NCI-H187 treated with DMSO at 0.1 percent for 48 hours (cell line): ENCODE results near the gene NTN1.

Source experiments
- DNase-seq: peaks from one replicate; lab custom pipeline; 2025; lab: John Stamatoyannopoulos, UW

Gene NTN1

DNA sequence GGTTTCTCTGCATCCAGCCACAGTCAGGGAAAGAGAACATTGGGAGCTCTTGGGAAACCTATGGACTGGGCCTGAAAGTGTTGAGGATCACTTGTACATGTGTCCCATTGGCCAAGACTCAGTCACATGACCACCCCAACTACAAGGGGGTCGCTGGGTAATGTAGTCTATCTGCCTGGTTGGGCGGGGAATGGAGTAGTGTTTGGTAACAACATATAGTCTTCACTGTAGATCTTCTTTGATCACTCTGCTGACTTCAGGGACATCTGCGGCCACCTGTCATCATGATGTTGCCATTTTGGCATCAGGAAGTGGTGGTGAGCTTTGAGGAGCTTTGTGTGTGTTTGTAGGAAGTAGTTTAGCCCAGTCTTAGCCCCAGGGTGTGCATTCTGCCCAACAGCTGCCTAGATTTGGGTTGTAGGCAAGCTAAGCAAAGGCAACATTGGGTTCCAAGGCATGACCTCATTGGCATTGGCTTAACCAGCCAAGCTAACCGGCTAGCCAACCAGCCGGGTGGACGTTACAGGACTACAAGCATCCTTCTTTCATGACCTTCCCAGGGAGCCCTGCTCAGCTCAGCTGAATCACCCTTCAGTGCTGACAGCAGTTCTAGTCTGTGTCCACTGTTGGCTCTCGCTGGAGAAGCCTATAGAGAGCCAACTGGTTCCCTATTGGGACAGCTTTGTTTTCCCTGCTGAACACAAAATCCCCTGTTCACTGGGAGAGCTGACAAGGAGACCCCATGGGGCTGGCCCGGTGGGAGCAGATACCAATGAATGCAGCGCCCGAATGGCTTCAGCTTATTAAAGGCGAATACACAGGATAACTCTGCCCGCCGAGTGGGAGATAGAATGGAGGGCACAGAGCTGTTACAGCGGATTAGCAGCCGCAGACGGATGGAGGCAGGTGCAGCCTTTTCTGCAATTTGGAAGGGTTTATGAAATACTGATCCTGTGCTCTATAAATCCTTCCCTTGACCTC is 178.6 kb downstream of the NTN1 start:
- no peak for DNase-seq

GRCh38 chr17:9200699-9201359 is 179.5 kb downstream of the NTN1 start:
- no peak for DNase-seq

DNA sequence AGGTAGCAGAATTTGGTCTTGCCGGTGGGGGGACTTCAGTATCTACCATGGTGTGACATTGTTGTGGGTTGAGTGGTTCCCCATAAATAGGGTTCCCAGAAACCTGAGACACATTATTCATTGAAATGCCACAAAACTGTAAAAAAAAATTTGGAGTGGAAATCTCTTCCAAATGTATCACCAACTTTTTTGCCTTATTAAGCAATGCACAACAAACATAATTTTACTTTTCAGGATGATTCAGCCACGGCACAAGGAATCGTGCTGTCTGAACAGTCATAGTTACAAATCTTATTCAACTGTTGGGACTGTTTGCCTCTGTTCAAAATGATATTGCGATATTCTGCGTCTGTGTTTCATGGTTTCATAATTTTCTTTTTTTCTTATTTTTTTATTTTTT is 181.2 kb downstream of the NTN1 start:
- DNase-seq, result no peak

DNA sequence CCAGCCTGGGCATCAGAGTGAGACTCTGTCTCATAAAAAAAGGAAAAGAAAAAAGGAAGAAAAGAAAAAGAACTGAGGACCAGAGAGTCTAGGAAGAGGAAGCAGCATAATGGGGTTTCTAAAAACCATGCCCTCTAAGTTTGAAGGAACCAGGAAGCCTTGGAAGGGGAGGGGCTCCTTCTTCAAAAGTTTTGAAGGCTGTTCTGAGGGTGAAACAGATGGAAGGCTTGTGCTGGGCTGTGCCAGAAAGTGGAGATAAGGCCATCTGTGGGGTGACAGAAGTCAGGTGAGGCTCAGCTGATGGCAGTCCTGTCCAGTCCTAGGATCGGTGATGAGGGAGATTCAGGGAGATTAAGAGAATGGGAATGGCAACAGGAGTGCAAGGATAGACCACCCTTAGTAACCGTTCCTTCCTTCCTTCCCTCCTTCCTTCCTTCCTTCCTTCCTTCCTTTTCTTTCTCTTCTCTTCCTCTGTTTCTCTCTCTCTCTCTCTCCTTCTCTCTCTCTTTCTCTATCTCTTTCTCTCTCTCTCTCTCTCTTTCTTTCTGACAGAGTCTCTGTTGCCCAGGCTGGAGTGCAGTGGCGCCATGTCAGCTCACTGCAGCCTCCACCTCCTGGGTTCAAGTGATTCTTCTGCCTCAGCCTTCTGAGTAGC is 182.6 kb downstream of the NTN1 start:
- no peak for DNase-seq

DNA sequence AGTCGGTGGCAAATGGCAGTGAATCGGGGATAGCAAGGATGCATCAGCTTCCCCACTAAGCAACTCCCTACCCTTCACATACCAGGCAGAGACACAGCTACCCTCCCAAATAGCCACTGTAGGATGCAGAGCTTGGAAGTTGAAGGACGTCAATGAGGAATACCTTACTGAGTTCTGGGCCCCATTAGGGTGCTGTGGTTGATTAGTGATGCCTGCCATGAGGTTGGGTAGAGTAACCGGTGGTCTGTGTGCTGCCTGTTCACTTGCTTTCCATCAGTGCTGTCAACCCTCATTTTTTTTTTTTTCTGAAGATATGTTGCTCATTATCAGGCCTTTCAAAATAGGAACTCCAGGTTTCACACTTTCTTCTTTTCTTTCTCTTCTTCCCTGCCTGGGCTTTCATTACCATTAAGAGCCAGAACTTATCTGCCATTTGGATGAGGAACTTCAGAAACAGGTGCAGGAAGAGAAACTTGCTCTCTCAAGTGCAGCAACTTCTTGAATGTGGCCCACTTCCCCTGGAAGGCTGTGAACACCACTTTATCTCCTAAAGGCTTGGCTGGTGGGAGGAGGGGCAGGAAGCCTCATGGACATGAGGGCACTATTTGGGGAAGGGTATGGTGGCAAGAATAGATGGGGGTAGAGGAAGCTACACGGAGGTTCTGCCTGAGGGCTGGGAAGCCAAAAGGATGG is 183.5 kb downstream of the NTN1 start:
- no peak for DNase-seq

GRCh38 chr17:9205520-9206409 is 184.5 kb downstream of the NTN1 start:
- DNase-seq, result no peak

- no peak for DNase-seq
These were observed 185.0 kb downstream of the NTN1 start for GRCh38 chr17:9206410-9206703.

DNA sequence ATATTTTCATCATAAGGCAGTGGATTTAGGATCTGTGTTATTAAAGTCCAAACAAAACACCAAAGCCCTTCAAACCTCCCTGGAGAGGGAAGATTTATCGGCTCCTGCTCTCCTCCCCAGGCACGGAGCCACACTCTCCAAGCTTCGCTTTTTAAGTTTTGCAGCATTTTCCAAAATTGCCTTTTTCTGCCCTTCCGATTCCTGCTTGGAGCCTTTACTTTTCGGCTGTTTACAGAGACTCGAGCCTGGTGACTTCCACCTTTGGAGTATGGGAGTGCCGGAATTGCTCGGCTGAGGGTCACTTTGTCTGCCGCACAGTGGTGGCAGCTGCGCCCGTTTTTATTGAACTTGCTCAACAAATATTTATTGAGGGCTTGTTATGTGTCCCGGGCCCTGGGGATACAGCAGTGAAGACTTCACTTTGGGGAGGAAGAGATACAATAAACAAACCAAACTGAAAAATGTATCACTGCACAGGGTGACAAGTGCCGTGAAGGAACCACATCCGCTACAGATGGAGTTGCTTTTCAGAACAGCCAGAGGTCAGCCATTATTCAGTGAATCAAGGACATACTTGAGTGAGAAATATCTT is 185.5 kb downstream of the NTN1 start:
- DNase-seq, result no peak

DNA sequence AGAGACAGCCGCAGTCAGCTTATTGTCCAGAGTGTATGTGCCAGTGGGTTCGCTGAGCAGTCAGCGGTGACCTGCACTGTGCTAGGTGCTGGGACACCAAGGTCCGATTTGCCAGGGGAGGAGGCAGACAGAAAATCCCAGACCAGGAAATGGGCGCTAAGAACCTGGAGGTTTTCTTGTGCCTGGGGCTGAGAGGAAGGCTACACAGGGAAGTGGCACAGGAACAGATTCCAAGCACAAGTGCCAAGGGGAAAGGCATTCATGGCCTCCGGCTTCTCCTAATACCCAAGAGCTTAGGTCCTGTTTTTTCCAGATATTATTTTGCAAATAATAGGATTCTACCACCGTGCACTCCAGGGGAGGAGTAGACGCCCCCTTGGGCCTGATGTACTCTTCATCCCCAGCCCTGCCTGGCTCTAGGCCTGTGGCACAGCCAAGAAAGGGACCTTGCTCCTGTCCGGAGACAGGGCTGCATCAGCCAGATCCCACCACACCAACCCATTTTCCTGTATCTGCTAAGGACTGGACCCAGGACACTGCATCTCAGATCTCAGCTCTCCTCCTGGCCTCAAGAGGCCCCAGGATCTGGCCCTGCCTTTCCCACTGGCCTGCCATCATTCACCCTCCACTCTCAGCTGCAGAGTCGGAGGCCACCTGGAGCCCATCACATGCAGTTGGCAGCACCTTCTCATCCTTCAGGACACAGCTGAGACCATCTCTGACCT is 187.2 kb downstream of the NTN1 start:
- no peak for DNase-seq

DNA sequence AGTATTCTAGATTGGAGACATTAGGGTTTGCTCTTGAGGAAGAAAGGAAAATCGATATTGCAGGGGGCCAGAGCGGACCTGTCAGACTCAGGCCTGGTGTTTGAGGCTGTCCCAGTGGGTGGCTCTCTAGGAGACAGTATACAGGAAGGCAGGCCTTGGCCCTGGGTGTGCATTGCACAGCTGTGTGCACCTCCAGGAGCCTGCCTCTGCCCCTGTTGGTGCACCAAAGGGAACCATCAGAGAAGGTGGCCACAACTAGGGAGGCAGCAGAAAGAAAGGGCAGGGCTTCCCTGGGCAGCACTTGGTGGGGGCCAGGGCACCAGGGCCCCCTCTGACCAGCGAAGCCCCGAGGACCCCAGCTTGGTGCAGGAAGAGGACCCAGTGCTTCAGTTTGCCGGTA is 188.0 kb downstream of the NTN1 start:
- no peak for DNase-seq

- DNase-seq, result no peak
These were observed 188.6 kb downstream of the NTN1 start for GRCh38 chr17:9209781-9210370.

DNA sequence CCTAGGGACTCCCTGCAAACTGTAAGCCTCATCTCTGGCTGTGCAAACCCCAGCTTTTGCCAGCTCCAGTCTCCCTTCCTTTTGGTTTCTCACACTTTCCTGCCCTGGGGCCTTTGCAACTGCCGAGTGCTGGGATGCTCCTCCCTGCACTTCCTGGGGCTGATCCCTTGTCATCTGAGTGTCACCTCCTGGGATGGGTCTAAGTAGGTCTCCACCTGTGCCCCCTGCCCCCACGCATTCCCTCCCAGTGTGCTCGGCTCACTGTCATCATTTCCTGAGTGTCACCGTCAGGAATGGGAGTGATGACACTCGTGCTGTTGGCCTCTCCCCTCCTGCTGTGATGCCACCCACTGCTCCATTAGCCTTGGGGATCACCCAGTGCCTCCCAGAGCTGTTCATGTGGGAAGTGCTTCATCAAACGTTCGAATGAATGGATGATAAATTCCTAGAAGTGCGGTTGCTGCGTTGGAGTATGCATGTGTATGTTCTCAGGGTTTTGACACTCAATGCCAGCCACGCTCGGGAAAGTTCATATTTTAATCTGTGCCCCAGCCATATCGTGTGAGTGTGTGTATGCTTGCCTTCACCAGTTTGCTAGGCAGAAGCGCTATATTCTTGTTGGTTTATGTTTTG is 189.9 kb downstream of the NTN1 start:
- DNase-seq, result no peak

DNA sequence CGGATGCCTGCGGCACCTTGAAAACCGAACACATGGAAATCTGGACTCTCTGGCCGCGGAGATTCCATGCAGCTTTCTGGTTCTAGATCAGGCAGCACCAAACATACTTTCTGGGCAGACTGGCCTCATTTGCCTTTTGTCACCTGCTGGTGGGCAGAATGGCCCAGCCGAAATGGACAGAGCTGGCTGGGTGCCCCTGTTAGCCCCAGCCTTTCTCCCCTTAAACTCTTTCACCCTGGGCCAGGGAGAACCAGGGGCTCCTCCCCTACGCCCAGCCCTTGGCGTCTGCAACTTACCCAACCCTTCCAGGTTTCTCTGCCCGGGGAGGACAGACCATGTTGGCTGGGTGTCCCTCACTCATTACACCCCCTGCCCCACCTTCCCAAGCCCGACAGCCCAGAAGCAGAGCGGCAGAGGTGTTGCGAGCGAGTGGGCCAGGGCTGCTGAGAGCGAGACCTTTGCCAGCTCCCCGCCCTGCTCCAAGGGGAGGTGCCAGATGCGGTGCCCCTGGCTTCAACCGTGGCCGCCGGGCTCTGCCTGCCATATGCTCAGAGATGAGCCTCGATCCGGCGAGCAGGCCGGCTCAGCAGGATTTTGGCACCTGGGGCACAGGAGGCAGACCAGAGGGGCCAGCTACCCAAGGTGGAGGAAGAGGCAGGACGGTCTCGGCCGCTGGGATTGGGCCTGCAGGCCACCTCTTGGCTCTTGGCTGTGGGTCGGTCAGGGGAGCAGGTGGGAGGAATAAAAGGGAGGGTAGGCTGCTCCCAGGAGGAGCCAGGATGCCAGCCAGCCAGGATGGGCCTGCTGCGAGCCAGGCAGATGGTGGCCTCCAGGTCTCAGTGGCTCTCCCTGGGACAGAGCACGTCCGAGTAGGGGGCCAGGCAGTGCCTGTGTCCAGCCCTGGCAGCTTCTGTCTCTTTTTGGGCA is 191.3 kb downstream of the NTN1 start:
- DNase-seq, result no peak

DNA sequence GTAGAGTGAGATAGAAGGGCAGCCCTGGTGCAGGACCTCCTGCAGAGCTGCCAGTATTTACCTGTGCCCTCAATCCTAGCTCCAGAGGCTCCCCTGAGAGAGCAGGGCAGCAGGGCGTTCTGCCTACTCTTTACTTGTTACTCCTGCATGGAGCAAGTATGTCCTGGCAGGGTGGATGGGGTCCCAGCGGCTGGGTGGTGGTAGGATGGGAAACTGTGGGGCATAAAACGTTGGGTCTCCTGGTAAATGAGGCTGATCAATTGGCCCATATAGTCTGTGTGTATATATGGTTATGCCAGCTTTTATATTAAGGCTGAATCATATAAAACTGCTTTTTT is 192.0 kb downstream of the NTN1 start:
- DNase-seq, result no peak

GRCh38 chr17:9215465-9215864 is 194.2 kb downstream of the NTN1 start:
- DNase-seq, result no peak

- DNase-seq, result no peak
These were observed 196.1 kb downstream of the NTN1 start for GRCh38 chr17:9217151-9218056.

GRCh38 chr17:9218064-9218635 is 196.8 kb downstream of the NTN1 start:
- DNase-seq, result no peak
